Esophagus (tissue), 2 donors: ENCODE results near the gene KCNN3. TPM values are rescaled to one million over a fixed set of nuclear protein-coding genes. Genes with fewer than 3 reads are reported as not detected.

Experiments
- H3K27ac ChIP-seq, 2 donors: one replicate each; pipeline ENCODE4 v1.5.1; 2013; ENCODE audit warnings: low read depth in 2 of 2, mild to moderate bottlenecking in 2 of 2, inconsistent platforms in 1 of 2, low read length in 1 of 2, moderate library complexity in 1 of 2
- H3K27me3 ChIP-seq, 2 donors: one replicate each; pipeline ENCODE4 v1.6.1; 2013; ENCODE audit warnings: low read length in 2 of 2, control low read depth in 1 of 2, mild to moderate bottlenecking in 1 of 2; ENCODE audit not compliant: insufficient read depth in 2 of 2, control insufficient read depth in 1 of 2
- H3K36me3 ChIP-seq, 2 donors: one replicate each; pipeline ENCODE4 v1.6.1; 2013; ENCODE audit warnings: low read length in 1 of 2; ENCODE audit not compliant: control insufficient read depth in 2 of 2, insufficient read depth in 2 of 2
- H3K4me1 ChIP-seq, 2 donors: one replicate each; pipeline ENCODE4 v1.6.1; 2013; ENCODE audit warnings: low read length in 1 of 2; ENCODE audit not compliant: control insufficient read depth in 2 of 2, insufficient read depth in 2 of 2
- H3K4me3 ChIP-seq, 2 donors: one replicate each; pipeline ENCODE4 v1.5.1; 2013; ENCODE audit warnings: low read length in 2 of 2, mild to moderate bottlenecking in 2 of 2, low read depth in 1 of 2, moderate library complexity in 1 of 2
- H3K9me3 ChIP-seq, 2 donors: one replicate each; pipeline ENCODE4 v1.6.1; 2013; ENCODE audit warnings: mild to moderate bottlenecking in 2 of 2, low read depth in 1 of 2, low read length in 1 of 2, moderate library complexity in 1 of 2; ENCODE audit not compliant: control insufficient read depth in 2 of 2, insufficient read depth in 1 of 2
- WGBS, 2 donors: extraction: QIAGEN DNeasy Blood & Tissue Kit; methylation state at CpG; one replicate each; pipeline ENCODE4 v1.1.7; 2013; 5-methylcytosine and 5-hydroxymethylcytosine counted together
- polyA plus RNA-seq, 2 donors: library from polyadenylated mRNA; stranded (reverse); fragments of 200-250 nt; gene quantifications; one replicate each; pipeline ENCODE4 v1.2.3, GENCODE V29; 2013
- donor health status: healthy with polysubstance abuse.
- donor health status: Bipolar disorder and iron deficiency.

Gene KCNN3
- polyA plus RNA-seq, 2 donors: 0.12 to 0.14 TPM

- WGBS, 2 donors: 56 to 59% methylated on average over 3 of the region's 3 CpGs
- H3K36me3 ChIP-seq: no peaks in the 10 kb centered on the region
- H3K27me3 ChIP-seq: no peaks in the 10 kb centered on the region
- H3K4me1 ChIP-seq: no peaks in the 10 kb centered on the region
- no peak overlapping the region for H3K27ac ChIP-seq
- no peak overlapping the region for H3K4me3 ChIP-seq
- no peaks in the 10 kb centered on the region for H3K9me3 ChIP-seq
Observed at GRCh38 chr1:154792899-154793298, 77.2 kb downstream of the KCNN3 start.

- Histone ChIP-seq H3K9me3 (no peaks in the 10 kb centered on the region), H3K36me3 (no peaks in the 10 kb centered on the region), H3K27me3 (no peaks in the 10 kb centered on the region), H3K27ac (no peak overlapping the region), H3K4me3 (no peak overlapping the region), H3K4me1 (no peaks in the 10 kb centered on the region)
- 37 to 41% methylated on average over 13 of the region's 13 CpGs for WGBS, 2 donors
Observed at GRCh38 chr1:154791292-154792166, 78.6 kb downstream of the KCNN3 start.

GRCh38 chr1:154788886-154789285 is 81.2 kb downstream of the KCNN3 start:
- 85 to 86% methylated on average over 10 of the region's 10 CpGs for WGBS, 2 donors
- no peak overlapping the region for H3K27ac ChIP-seq

GRCh38 chr1:154788110-154788870 is 81.8 kb downstream of the KCNN3 start:
- Histone ChIP-seq H3K4me1 (peaks cover 0 to 2% of the 10 kb centered on the region in 2 donors), H3K27me3 (no peaks in the 10 kb centered on the region), H3K9me3 (no peaks in the 10 kb centered on the region), H3K27ac (no peak overlapping the region), H3K36me3 (no peaks in the 10 kb centered on the region), H3K4me3 (no peak overlapping the region)
- WGBS, 2 donors: 84 to 88% methylated on average over 12 of the region's 12 CpGs

More at GRCh38 chr1:154788886-154789285, 81.2 kb downstream of the KCNN3 start:
- Histone ChIP-seq H3K9me3 (no peaks in the 10 kb centered on the region), H3K27me3 (no peaks in the 10 kb centered on the region), H3K4me1 (peaks cover 0 to 2% of the 10 kb centered on the region in 2 donors), H3K4me3 (no peak overlapping the region), H3K36me3 (no peaks in the 10 kb centered on the region)

GRCh38 chr1:154786804-154787570 is 83.1 kb downstream of the KCNN3 start:
- H3K27me3 ChIP-seq: no peaks in the 10 kb centered on the region
- no peak overlapping the region for H3K4me3 ChIP-seq
- 90 to 93% methylated on average over 14 of the region's 14 CpGs for WGBS, 2 donors
- peaks cover 0 to 2% of the 10 kb centered on the region in 2 donors for H3K4me1 ChIP-seq
- H3K36me3 ChIP-seq: no peaks in the 10 kb centered on the region
- H3K27ac ChIP-seq: no peak overlapping the region
- H3K9me3 ChIP-seq: no peaks in the 10 kb centered on the region

DNA sequence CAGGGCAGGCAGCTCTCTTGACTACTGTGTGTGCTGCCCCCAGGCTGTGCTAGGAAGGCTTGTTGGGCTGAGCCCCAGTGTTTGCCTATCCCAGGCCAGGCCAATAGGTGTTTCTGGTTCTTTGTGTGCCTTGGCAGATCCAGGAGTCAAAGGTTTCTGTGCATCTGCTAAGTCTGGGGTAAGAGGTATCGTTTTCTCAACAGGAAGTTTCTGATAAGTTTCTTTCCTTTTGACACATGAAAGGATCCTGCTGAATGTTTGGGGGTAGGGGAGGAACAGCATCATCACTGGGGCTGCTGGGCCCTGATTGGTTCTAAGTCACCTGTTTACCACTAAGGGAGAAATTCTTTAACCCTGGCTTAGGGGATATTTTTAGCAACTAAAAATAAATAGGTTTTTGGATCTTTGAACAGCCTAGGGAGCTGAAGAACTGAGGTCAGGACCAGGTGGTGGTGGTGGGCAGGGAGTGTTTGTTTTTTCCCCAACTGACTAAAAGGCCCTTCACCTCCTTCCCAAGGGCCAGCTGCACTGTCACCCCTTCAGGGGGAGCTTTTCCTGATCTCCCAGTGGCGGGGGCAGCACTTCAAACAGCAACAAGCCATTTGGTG is 85.1 kb downstream of the KCNN3 start:
- no peaks in the 10 kb centered on the region for H3K27me3 ChIP-seq
- no peaks in the 10 kb centered on the region for H3K36me3 ChIP-seq
- H3K4me1 ChIP-seq: peaks cover 0 to 2% of the 10 kb centered on the region in 2 donors
- no peak overlapping the region for H3K27ac ChIP-seq
- H3K9me3 ChIP-seq: no peaks in the 10 kb centered on the region
- H3K4me3 ChIP-seq: no peak overlapping the region
- WGBS, 2 donors: 61 to 69% methylated on average over 2 of the region's 2 CpGs

GRCh38 chr1:154784416-154784815 is 85.7 kb downstream of the KCNN3 start:
- peaks cover 0 to 2% of the 10 kb centered on the region in 2 donors for H3K9me3 ChIP-seq
- H3K27ac ChIP-seq: no peak overlapping the region
- 89 to 92% methylated on average over 6 of the region's 6 CpGs for WGBS, 2 donors
- H3K27me3 ChIP-seq: no peaks in the 10 kb centered on the region
- H3K36me3 ChIP-seq: no peaks in the 10 kb centered on the region
- peaks cover 0 to 2% of the 10 kb centered on the region in 2 donors for H3K4me1 ChIP-seq
- H3K4me3 ChIP-seq: no peak overlapping the region

GRCh38 chr1:154783976-154784375 is 86.1 kb downstream of the KCNN3 start:
- peaks cover 0 to 2% of the 10 kb centered on the region in 2 donors for H3K4me1 ChIP-seq
- no peak overlapping the region for H3K27ac ChIP-seq
- no peaks in the 10 kb centered on the region for H3K36me3 ChIP-seq
- H3K9me3 ChIP-seq: peaks cover 0 to 3% of the 10 kb centered on the region in 2 donors
- WGBS, 2 donors: 77 to 90% methylated on average over 3 of the region's 3 CpGs
- no peak overlapping the region for H3K4me3 ChIP-seq
- H3K27me3 ChIP-seq: no peaks in the 10 kb centered on the region

- Histone ChIP-seq H3K4me1 (peaks cover 0 to 2% of the 10 kb centered on the region in 2 donors), H3K36me3 (no peaks in the 10 kb centered on the region), H3K27ac (no peak overlapping the region), H3K4me3 (no peak overlapping the region), H3K9me3 (peaks cover 0 to 7% of the 10 kb centered on the region in 2 donors), H3K27me3 (no peaks in the 10 kb centered on the region)
- 76 to 97% methylated on average over 3 of the region's 3 CpGs for WGBS, 2 donors
Observed at GRCh38 chr1:154780541-154780940, 89.5 kb downstream of the KCNN3 start.
